Epithelial cell of proximal tubule (primary cell): ENCODE results near the gene PRPF19. TPM values are rescaled to one million over a fixed set of nuclear protein-coding genes. Genes with fewer than 3 reads are reported as not detected.

ENCODE experiments used
- DNase-seq: peaks from one replicate; pipeline ENCODE4 v3.0.0-alpha.2; 2011; ENCODE audit warnings: low read depth
- H3K4me3 ChIP-seq: 2 replicates; pipeline ENCODE4 v1.5.1; 2011; ENCODE audit warnings: low read depth, mild to moderate bottlenecking, low read length
- CTCF ChIP-seq: conservative IDR thresholded peaks from 2 replicates; pipeline ENCODE4 v1.5.1; 2012; ENCODE audit warnings: low read depth, mild to moderate bottlenecking, low read length
- total RNA-seq: library from RNA; depleted of rRNA; stranded (reverse); fragments of >200 nt; gene quantifications from 2 replicates; pipeline ENCODE4 v1.2.3, GENCODE V29; 2015

The PRPF19 gene
- total RNA-seq, 1 donor from 2014 or later = 73.2 TPM

DNA sequence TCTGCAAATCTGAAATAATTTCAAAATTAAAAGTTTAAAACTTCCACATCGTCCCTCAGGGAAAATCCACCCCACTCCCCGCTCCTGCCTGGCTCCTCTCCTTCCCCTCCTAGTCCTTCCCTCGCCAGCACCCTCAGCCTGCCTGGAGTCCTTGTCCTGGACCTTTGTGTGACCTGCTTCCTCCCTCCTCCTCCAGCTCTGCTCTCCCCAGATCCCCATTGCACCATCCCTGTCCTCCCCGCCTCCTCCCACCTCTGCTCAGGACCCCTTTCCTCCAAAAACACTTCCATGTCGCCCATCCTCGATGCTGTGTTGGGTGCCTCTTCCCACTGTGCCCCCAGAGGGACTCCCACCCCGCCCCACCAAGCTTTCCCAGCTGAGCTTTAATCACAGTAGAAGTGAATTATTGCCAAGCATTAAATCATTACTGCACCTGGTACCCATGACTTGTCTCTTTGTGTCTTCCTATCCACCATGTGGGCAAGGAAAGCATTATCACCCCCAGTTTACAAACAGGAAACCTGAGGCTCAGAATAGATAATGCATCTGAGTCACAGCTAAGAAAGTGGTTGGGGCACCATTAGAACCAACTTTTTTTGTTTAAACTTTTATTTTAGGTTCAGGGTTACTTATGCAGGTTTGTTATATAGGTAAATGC, 41.4 kb downstream of the PRPF19 start:
- H3K4me3 ChIP-seq = no peak overlapping the region
- no peak for TF ChIP-seq CTCF
- DNase-seq = no peak

- TF ChIP-seq CTCF = no peak
- no peak for DNase-seq
- H3K4me3 ChIP-seq = no peak overlapping the region
Observed at GRCh38 chr11:60863550-60864521, 42.5 kb downstream of the PRPF19 start.

DNA sequence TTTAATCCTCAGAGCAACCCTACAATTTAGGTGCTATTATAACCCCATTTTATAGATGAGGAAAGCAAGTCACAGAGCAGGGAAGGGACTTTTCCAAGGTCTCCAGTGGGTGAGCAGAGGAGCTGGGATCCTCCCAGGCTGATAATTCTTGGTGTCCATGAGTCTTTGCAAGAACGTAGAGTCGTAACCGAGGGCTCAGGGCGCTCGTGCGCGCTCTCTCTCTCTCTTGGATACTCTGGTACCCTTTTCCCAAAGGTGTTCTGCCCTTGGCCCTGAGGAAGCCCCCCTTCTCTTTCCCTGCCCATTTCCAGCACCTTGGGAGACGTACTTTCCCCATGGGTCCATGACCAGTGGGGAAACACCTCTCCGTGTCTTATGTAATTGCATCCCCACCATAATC, 44.2 kb downstream of the PRPF19 start:
- no peak for DNase-seq
- no peak overlapping the region for H3K4me3 ChIP-seq
- TF ChIP-seq CTCF = no peak

DNA sequence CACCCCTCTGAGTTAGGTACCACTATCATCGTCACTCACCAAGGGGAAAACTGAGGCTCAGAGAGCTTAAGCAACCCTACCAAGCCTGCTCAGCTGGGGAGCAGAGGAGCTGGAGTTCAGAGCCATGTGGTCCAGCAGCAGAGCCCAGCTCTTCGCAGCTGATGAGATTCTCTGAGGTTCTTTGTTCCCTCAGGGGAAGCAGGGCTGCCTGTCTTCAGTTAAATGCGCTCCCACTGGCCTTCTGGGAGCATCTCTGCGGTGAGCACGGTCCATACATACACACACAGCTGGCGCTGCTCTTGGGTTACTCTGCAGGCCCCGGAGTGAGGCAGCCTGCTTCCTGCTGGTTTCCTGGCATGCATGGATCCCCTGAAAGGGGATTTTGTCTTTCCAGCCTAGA, 45.4 kb downstream of the PRPF19 start:
- no peak for DNase-seq
- no peak overlapping the region for H3K4me3 ChIP-seq
- TF ChIP-seq CTCF = no peak

GRCh38 chr11:60859616-60860250, 46.7 kb downstream of the PRPF19 start:
- DNase-seq = no peak
- no peak for TF ChIP-seq CTCF
- no peak overlapping the region for H3K4me3 ChIP-seq

DNA sequence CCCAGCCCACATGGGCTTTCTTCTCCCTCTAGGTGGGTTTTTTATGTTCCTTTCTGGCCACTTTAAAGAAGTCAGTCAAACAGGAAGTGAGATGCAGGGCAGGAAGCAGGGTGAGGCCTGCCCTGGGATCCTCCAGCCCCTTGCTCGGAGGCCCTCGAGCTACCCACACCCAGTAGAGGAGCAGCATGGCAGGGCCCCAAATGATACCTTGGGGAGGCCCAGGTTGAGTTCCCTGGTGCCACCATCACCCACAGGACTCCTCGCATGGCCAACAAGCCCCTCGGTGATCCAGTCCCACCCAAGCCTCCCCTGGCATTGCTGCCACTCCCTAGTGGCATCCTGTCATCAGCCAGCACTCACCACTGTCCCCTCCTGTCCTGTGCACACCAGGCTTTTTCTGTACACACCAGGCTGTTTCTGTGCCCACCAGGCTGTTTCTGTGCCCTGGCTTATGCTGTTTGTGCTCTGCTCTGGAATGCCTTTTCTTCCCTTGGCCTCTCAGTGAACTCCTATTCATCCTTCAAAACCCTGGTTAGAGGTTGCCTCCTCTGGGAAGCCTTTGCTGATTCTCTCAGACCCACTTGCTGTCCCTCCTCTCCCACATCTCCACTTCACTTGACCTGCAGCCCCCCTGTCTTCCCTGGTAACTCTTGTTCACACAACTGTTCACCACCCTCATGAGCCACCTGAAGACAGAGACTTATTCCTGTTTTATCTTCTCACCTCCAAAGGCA, 47.5 kb downstream of the PRPF19 start:
- DNase-seq = no peak
- no peak for TF ChIP-seq CTCF
- no peak overlapping the region for H3K4me3 ChIP-seq
